ENCODE measurements around the gene ACAD10. TPM values are rescaled to one million over a fixed set of nuclear protein-coding genes. Genes with fewer than 3 reads are reported as not detected.
"Not testable (repeated sequence)": the region's sequence is repeated elsewhere in the genome, so short reads cannot be mapped to it uniquely, and the experiment has no call there.

ACAD10 gene
- total RNA-seq, 1 experiment from 2014 or later, result 32.9 TPM

- no peaks in the 10 kb centered on the region for H3K27me3 ChIP-seq (replicated peaks; ENCODE audit: insufficient read depth, low read depth, low read length, poor library complexity)
- intact Hi-C loops (cut with micrococcal nuclease; ENCODE audit: unreplicated experiment), result no loop called here
- no TSS peak for BruUV-seq (replicated peaks)
- TF ChIP-seq CTCF (conservative IDR thresholded peaks at IDR 0.05; ENCODE audit: low read depth, low read length) (no peak), EZH2 (IDR thresholded peaks at IDR 0.05; ENCODE audit: borderline replicate concordance, low read depth, low read length, poor library complexity, severe bottlenecking) (no peak)
- H3K9me3 ChIP-seq (ENCODE audit: low read depth, low read length, poor library complexity, severe bottlenecking), result no peaks in the 10 kb centered on the region
- H3K36me3 ChIP-seq (ENCODE audit: insufficient read depth, low read length, poor library complexity, severe bottlenecking), result peaks cover 49% of the 10 kb centered on the region
- POLR2A ChIA-PET (ENCODE audit: low non-redundant PET), result no interaction called here
- no peak overlapping the region for H3K4me3 ChIP-seq (ENCODE audit: low read depth, low read length, poor library complexity, severe bottlenecking)
- CTCF ChIA-PET, result no interaction called here
- DNase-seq (ENCODE audit: low spot score), result no peak
- H3K27ac ChIP-seq (ENCODE audit: low read depth, low read length, poor library complexity, severe bottlenecking), result no peak overlapping the region
- no peaks in the 10 kb centered on the region for H3K4me1 ChIP-seq (ENCODE audit: insufficient read depth, low read length, poor library complexity, severe bottlenecking)
Observed at GRCh38 chr12:111645433-111645832, 40.4 kb upstream of the ACAD10 start.

- H3K36me3 ChIP-seq (ENCODE audit: insufficient read depth, low read length, poor library complexity, severe bottlenecking), result peaks cover 42% of the 10 kb centered on the region
- no peak overlapping the region for H3K27ac ChIP-seq (ENCODE audit: low read depth, low read length, poor library complexity, severe bottlenecking)
- CTCF ChIA-PET, result no interaction called here
- BruUV-seq (replicated peaks), result no TSS peak
- H3K9me3 ChIP-seq (ENCODE audit: low read depth, low read length, poor library complexity, severe bottlenecking), result no peaks in the 10 kb centered on the region
- DNase-seq (ENCODE audit: low spot score), result no peak
- no peak overlapping the region for H3K4me3 ChIP-seq (ENCODE audit: low read depth, low read length, poor library complexity, severe bottlenecking)
- H3K27me3 ChIP-seq (replicated peaks; ENCODE audit: insufficient read depth, low read depth, low read length, poor library complexity), result no peaks in the 10 kb centered on the region
- intact Hi-C loops (cut with micrococcal nuclease; ENCODE audit: unreplicated experiment), result no loop called here
- POLR2A ChIA-PET (ENCODE audit: low non-redundant PET), result no interaction called here
- no peak for TF ChIP-seq EZH2 (IDR thresholded peaks at IDR 0.05; ENCODE audit: borderline replicate concordance, low read depth, low read length, poor library complexity, severe bottlenecking)
- no peak for TF ChIP-seq CTCF (conservative IDR thresholded peaks at IDR 0.05; ENCODE audit: low read depth, low read length)
- H3K4me1 ChIP-seq (ENCODE audit: insufficient read depth, low read length, poor library complexity, severe bottlenecking), result no peaks in the 10 kb centered on the region
Observed at GRCh38 chr12:111650912-111651311, 34.9 kb upstream of the ACAD10 start.

DNA sequence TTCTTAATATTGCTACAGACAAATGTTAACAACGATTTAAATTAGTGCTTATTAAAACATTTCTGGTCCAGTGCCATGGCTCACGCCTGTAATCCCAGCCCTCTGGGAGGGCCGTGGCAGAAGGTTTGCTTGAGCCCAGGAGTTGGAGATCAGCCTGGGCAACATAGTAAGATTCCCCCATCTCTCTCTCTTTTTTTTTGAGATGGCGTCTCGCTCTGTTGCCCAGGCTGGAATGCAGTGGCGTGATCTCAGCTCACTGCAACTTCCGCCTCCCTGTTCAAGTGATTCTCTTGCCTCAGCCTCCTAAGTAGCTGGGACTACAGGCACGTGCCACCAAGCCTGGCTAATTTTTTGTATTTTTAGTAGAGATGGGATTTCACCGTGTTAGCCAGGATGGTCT lies 33.3 kb upstream of the ACAD10 start:
- H3K4me3 ChIP-seq (ENCODE audit: low read depth, low read length, poor library complexity, severe bottlenecking); DNase-seq (ENCODE audit: low spot score); CTCF ChIA-PET; POLR2A ChIA-PET (ENCODE audit: low non-redundant PET); H3K27ac ChIP-seq (ENCODE audit: low read depth, low read length, poor library complexity, severe bottlenecking); H3K27me3 ChIP-seq (replicated peaks; ENCODE audit: insufficient read depth, low read depth, low read length, poor library complexity); BruUV-seq (replicated peaks); H3K9me3 ChIP-seq (ENCODE audit: low read depth, low read length, poor library complexity, severe bottlenecking); H3K4me1 ChIP-seq (ENCODE audit: insufficient read depth, low read length, poor library complexity, severe bottlenecking); intact Hi-C loops (cut with micrococcal nuclease; ENCODE audit: unreplicated experiment): not testable (repeated sequence)
- peaks cover 43% of the 10 kb centered on the region for H3K36me3 ChIP-seq (ENCODE audit: insufficient read depth, low read length, poor library complexity, severe bottlenecking)

DNA sequence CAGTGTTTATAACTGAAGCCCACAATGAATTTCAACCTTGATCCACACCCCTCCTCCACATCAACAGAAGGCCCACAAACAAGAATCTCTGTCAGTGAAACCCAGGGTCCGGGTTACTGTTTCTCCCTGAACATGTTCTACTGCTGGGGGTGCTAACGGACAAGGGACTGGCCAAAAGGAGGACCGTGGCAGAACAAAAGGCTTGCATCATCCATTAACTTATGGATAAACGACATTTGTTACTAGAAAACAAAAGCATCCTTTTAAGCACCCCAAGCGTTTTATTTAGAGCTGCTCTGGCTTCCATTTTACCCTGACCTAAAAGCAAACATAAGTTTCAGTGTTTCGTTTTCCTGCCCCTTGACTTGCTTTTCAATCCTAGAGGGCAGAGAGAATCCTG lies 32.3 kb upstream of the ACAD10 start:
- Histone ChIP-seq H3K9me3 (ENCODE audit: low read depth, low read length, poor library complexity, severe bottlenecking) (no peaks in the 10 kb centered on the region), H3K36me3 (ENCODE audit: insufficient read depth, low read length, poor library complexity, severe bottlenecking) (peaks cover 44% of the 10 kb centered on the region), H3K27me3 (replicated peaks; ENCODE audit: insufficient read depth, low read depth, low read length, poor library complexity) (no peaks in the 10 kb centered on the region), H3K4me1 (ENCODE audit: insufficient read depth, low read length, poor library complexity, severe bottlenecking) (no peaks in the 10 kb centered on the region), H3K27ac (ENCODE audit: low read depth, low read length, poor library complexity, severe bottlenecking) (no peak overlapping the region), H3K4me3 (ENCODE audit: low read depth, low read length, poor library complexity, severe bottlenecking) (no peak overlapping the region)
- no TSS peak for BruUV-seq (replicated peaks)
- no peak for DNase-seq (ENCODE audit: low spot score)
- POLR2A ChIA-PET (ENCODE audit: low non-redundant PET), result no interaction called here
- intact Hi-C loops (cut with micrococcal nuclease; ENCODE audit: unreplicated experiment), result no loop called here
- CTCF ChIA-PET, result no interaction called here
- TF ChIP-seq EZH2 (IDR thresholded peaks at IDR 0.05; ENCODE audit: borderline replicate concordance, low read depth, low read length, poor library complexity, severe bottlenecking) (no peak), CTCF (conservative IDR thresholded peaks at IDR 0.05; ENCODE audit: low read depth, low read length) (no peak)

All from A673 (cell line).